ENCODE measurements around the gene SNX13. TPM values are rescaled to one million over a fixed set of nuclear protein-coding genes. Genes with fewer than 3 reads are reported as not detected.
A peak's percentile ranks its signal among the peaks of the same experiment; 100 is the strongest.

Gene SNX13
- polyA plus RNA-seq, 2 of the 4 experiments (the other 2 are of a cell fraction) = 13.1 to 31.6 TPM

GRCh38 chr7:17915168-17915567 lies 25.1 kb downstream of the SNX13 start (continued):
- TF ChIP-seq KDM5A (IDR thresholded peaks at IDR 0.05) (no peak), USF2 (IDR thresholded peaks at IDR 0.05) (no peak), EP300 (IDR thresholded peaks at IDR 0.05) (no peak), PBX3 (IDR thresholded peaks at IDR 0.05) (no peak), ESRRA (IDR thresholded peaks at IDR 0.05; ENCODE audit: borderline replicate concordance, low read length) (no peak), CBX8 (IDR thresholded peaks at IDR 0.05) (no peak), ATOH8 (CRISPR knock-in tag; IDR thresholded peaks at IDR 0.05; ENCODE audit: low read depth) (no peak)

GRCh38 chr7:17913250-17913649 lies 27.0 kb downstream of the SNX13 start:
- Histone ChIP-seq H3K4me1 (no peaks in the 10 kb centered on the region), H3K4me2 (no peak overlapping the region), H3K27ac (no peak overlapping the region), H3K4me3 (no peak overlapping the region), H3K9me3 (peaks cover 5% of the 10 kb centered on the region; the same call in 1 of the 3 replicates)
- 90% methylated on average over 2 of the region's 2 CpGs for WGBS (ENCODE audit: missing lambda C conversion rate)
- TF ChIP-seq RAD21 (conservative IDR thresholded peaks at IDR 0.05 in 1 of 2, IDR thresholded peaks at IDR 0.05 in 1 of 2) (0 out of 5 replicates have a peak, but pooled peaks of 1 of the 2 experiments have one; percentile 20), ZC3H11A (IDR thresholded peaks at IDR 0.05) (no peak)
- ChIA-PET POLR2A (no interaction called here), CTCF (interaction anchor here (0.6 to 1.2 kb wide), 2 partner anchors 992 to 1016 kb away, joined by 3 to 4 read pairs; no protein-coding TSS in a partner anchor)
- FAIRE-seq = no peak
- ATAC-seq = peak in 1 of 2 experiments; percentile 28; a peak in 2 of 6 replicates
- no peak for DNase-seq (ENCODE audit: low read depth in 1 of 2, low spot score in 1 of 2)

- DNase-seq (ENCODE audit: low read depth in 1 of 2, low spot score in 1 of 2) = no peak
- ATAC-seq = no peak
- FAIRE-seq = no peak
- Histone ChIP-seq H3K4me3 (no peak overlapping the region), H3K27ac (no peak overlapping the region), H3K4me2 (no peak overlapping the region), H3K4me1 (no peaks in the 10 kb centered on the region), H3K9me3 (peaks cover 5% of the 10 kb centered on the region; the same call in 1 of the 3 replicates)
- ChIA-PET POLR2A (no interaction called here), CTCF (interaction anchor here (0.6 to 1.2 kb wide), 3 partner anchors 9 to 1016 kb away, joined by 3 to 4 read pairs (median 3); no protein-coding TSS in a partner anchor)
- 74% methylated on average over 5 of the region's 5 CpGs for WGBS (ENCODE audit: missing lambda C conversion rate)
- TF ChIP-seq REST (IDR thresholded peaks at IDR 0.05) = no peak
- TF ChIP-seq MAZ (IDR thresholded peaks at IDR 0.05; ENCODE audit: borderline replicate concordance, low read depth, low read length) = no peak
- no peak for TF ChIP-seq ZSCAN20 (CRISPR knock-in tag; IDR thresholded peaks at IDR 0.05)
- no peak for TF ChIP-seq NPAS2 (CRISPR knock-in tag; IDR thresholded peaks at IDR 0.05; ENCODE audit: borderline replicate concordance)
- no peak for TF ChIP-seq MAX (IDR thresholded peaks at IDR 0.05)
- TF ChIP-seq JUNB (IDR thresholded peaks at IDR 0.05) = no peak
Measured at GRCh38 chr7:17912536-17913235, 27.6 kb downstream of the SNX13 start.

Data from A549 (cell line).